Lower leg skin (tissue), 3 donors: ENCODE results near the gene TRIM44.

ENCODE experiments used
- CTCF ChIP-seq, 3 donors: fragments of 450-650 bp; IDR thresholded peaks; one replicate each; pipeline ENCODE4 v1.5.1; 2016; ENCODE audit warnings: antibody characterized with exemption in 3 of 3, mild to moderate bottlenecking in 3 of 3, moderate library complexity in 2 of 3
- POLR2A ChIP-seq, 2 donors: fragments of 450-650 bp; IDR thresholded peaks; one replicate each; pipeline ENCODE4 v1.6.1; 2016 to 2017; ENCODE audit warnings: antibody characterized with exemption in 2 of 2, mild to moderate bottlenecking in 1 of 2, moderate library complexity in 1 of 2

- TF ChIP-seq CTCF (IDR thresholded peaks at IDR 0.05), result no peak
- no peak for TF ChIP-seq POLR2A (IDR thresholded peaks at IDR 0.05)
Observed at GRCh38 chr11:35780951-35781860, 118.6 kb downstream of the TRIM44 start.
